OCI-LY3 (cell line): ENCODE results near the gene CYP24A1.

Experiments used
- H2AFZ ChIP-seq: fragments of 200-600, 300-600 bp; shearing (Covaris generic); 2 replicates; pipeline ENCODE4 v1.6.0; 2014; ENCODE audit warnings: antibody characterized with exemption, low read depth, low read length
- H3K27ac ChIP-seq: fragments of 200-600, 300-600 bp; sonication (generic); 2 replicates; pipeline ENCODE4 v1.5.1; 2014; ENCODE audit warnings: mild to moderate bottlenecking, low read length, moderate library complexity, mixed read lengths
- H3K27me3 ChIP-seq: fragments of 200-600, 300-600 bp; sonication (generic); 2 replicates; pipeline ENCODE4 v1.6.1; 2014; ENCODE audit warnings: low read depth, low read length, mixed read lengths
- H3K36me3 ChIP-seq: fragments of 200-600, 300-600 bp; sonication (generic); replicated peaks from 2 replicates; pipeline ENCODE3; 2014; ENCODE audit warnings: low read depth, low read length, mixed read lengths
- H3K4me1 ChIP-seq: fragments of 300-600, 200-600 bp; sonication (generic); 2 replicates; pipeline ENCODE4 v1.6.1; 2014; ENCODE audit warnings: low read length, mixed read lengths
- H3K4me2 ChIP-seq: fragments of 200-600, 300-600 bp; sonication (generic); 2 replicates; pipeline ENCODE4 v1.6.1; 2014; ENCODE audit warnings: low read length, mixed read lengths
- H3K4me3 ChIP-seq: fragments of 300-600, 200-600 bp; sonication (generic); 2 replicates; pipeline ENCODE4 v1.5.1; 2014; ENCODE audit warnings: antibody characterized with exemption, mild to moderate bottlenecking, low read length, moderate library complexity
- H3K79me2 ChIP-seq: fragments of 300-600, 200-600 bp; shearing (Covaris generic); 2 replicates; pipeline ENCODE4 v1.6.1; 2014; ENCODE audit warnings: mild to moderate bottlenecking, low read length, mixed read lengths
- H3K9ac ChIP-seq: fragments of 300-600, 200-600 bp; shearing (Covaris generic); 2 replicates; pipeline ENCODE4 v1.6.0; 2014; ENCODE audit warnings: mild to moderate bottlenecking, low read length, moderate library complexity
- H3K9me3 ChIP-seq: fragments of 200-600, 300-600 bp; shearing (Covaris generic); 2 replicates; pipeline ENCODE4 v1.6.1; 2014; ENCODE audit warnings: low read length, mixed read lengths; ENCODE audit not compliant: insufficient read depth
- H4K20me1 ChIP-seq: fragments of 200-600, 300-600 bp; sonication (generic); 2 replicates; pipeline ENCODE4 v1.6.1; 2016; ENCODE audit warnings: low read length, mixed read lengths; ENCODE audit not compliant: insufficient read depth
- CTCF ChIP-seq: fragments of 200-600, 300-600 bp; sonication (generic); IDR thresholded peaks from 2 replicates; pipeline ENCODE4 v1.5.1; 2014; ENCODE audit warnings: antibody characterized with exemption, low read length, low read depth
- EZH2phosphoT487 ChIP-seq: fragments of 200-600 bp; shearing (Covaris generic); IDR thresholded peaks from 2 replicates; pipeline ENCODE4 v1.6.1; 2018; ENCODE audit warnings: antibody characterized with exemption, mixed run types, low read depth

CYP24A1 gene

GRCh38 chr20:54199283-54199682, 25.5 kb upstream of the CYP24A1 start:
- Histone ChIP-seq H3K27ac (no peak overlapping the region), H2AFZ (no peak overlapping the region), H3K9me3 (no peaks in the 10 kb centered on the region), H3K36me3 (no peaks in the 10 kb centered on the region), H3K79me2 (no peaks in the 10 kb centered on the region), H3K27me3 (peaks cover 19% of the 10 kb centered on the region), H3K4me1 (peaks cover 33% of the 10 kb centered on the region), H4K20me1 (no peaks in the 10 kb centered on the region), H3K4me2 (peak overlapping the region; percentile 2; the same call in 1 of the 2 replicates), H3K4me3 (no peak overlapping the region), H3K9ac (no peak overlapping the region)
- TF ChIP-seq EZH2phosphoT487 = no peak
- TF ChIP-seq CTCF = no peak

GRCh38 chr20:54197621-54198604, 24.1 kb upstream of the CYP24A1 start:
- Histone ChIP-seq H3K27ac (no peak overlapping the region), H3K27me3 (peaks cover 22% of the 10 kb centered on the region), H3K79me2 (no peaks in the 10 kb centered on the region), H3K36me3 (no peaks in the 10 kb centered on the region), H3K4me1 (peaks cover 33% of the 10 kb centered on the region), H3K9ac (no peak overlapping the region), H3K9me3 (no peaks in the 10 kb centered on the region), H3K4me2 (no peak overlapping the region), H2AFZ (no peak overlapping the region), H3K4me3 (no peak overlapping the region), H4K20me1 (no peaks in the 10 kb centered on the region)
- peak; percentile 73 for TF ChIP-seq CTCF
- TF ChIP-seq EZH2phosphoT487 = no peak

- Histone ChIP-seq H3K27ac (no peak overlapping the region), H2AFZ (peak overlapping the region; percentile 40; the same call in 1 of the 2 replicates)
Measured at GRCh38 chr20:54195483-54196472, 22.0 kb upstream of the CYP24A1 start.

More at GRCh38 chr20:54195483-54196472, 22.0 kb upstream of the CYP24A1 start:
- Histone ChIP-seq H3K4me2 (peak overlapping the region; percentile 82), H3K36me3 (no peaks in the 10 kb centered on the region), H4K20me1 (no peaks in the 10 kb centered on the region), H3K4me3 (peak overlapping the region; percentile 59), H3K79me2 (no peaks in the 10 kb centered on the region), H3K4me1 (peaks cover 24% of the 10 kb centered on the region), H3K9me3 (no peaks in the 10 kb centered on the region), H3K9ac (peak overlapping the region; percentile 14; the same call in 1 of the 2 replicates), H3K27me3 (peaks cover 26% of the 10 kb centered on the region)
- no peak for TF ChIP-seq CTCF
- TF ChIP-seq EZH2phosphoT487 = no peak
